Activated CD8-positive, alpha-beta memory T cell treated with anti-CD3 and anti-CD28 coated beads, Interleukin-2, amount 50 U/mL, for 24 hours (primary cell): ENCODE measurements around the gene SIN3B.
A peak's percentile ranks its signal among the peaks of the same experiment; 100 is the strongest.

Experiments used
- DNase-seq: peaks from one replicate; pipeline ENCODE4 v3.0.0-alpha.2; 2020; ENCODE audit errors: extremely low read depth

The SIN3B gene

DNA sequence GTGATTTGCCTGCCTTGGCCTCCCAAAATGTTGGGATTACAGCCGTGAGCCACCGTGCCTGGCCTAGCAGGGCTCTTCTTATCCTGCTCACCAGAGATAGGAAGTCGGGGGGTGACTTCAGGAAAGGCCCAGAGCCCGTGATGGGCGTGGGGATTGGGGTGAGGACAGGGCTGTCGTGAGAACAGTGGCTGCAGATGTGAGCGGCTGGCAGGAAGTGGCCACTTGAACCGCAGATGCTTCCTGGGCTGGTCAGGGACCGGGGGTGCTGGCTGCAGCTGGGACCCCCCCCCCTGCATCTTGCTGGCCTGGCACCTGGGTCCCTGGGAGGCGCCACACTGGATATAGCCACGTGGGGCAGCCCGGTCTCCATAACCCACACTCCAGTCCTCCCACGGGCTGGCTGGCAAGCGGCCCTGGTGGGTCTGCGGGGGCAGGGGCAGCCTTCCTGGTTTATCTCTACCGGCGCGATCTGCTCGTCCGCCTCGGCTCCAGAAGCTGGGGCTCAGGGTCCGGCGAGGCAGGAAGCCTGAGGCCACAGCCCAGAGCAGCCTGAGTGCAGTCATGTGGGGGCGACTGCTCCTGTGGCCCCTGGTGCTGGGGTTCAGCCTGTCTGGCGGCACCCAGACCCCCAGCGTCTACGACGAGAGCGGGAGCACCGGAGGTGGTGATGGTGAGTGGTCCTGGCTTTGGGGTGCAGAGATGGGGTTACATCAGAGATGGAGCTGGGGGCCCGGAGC is 59.6 kb downstream of the SIN3B start, which contains the start of gene F2RL3:
TSS of gene F2RL3 (plus strand) at position 371 of the 737 bp plus-strand sequence. CDS start at position 562, 191 bp downstream.
- DNase-seq = no peak

DNA sequence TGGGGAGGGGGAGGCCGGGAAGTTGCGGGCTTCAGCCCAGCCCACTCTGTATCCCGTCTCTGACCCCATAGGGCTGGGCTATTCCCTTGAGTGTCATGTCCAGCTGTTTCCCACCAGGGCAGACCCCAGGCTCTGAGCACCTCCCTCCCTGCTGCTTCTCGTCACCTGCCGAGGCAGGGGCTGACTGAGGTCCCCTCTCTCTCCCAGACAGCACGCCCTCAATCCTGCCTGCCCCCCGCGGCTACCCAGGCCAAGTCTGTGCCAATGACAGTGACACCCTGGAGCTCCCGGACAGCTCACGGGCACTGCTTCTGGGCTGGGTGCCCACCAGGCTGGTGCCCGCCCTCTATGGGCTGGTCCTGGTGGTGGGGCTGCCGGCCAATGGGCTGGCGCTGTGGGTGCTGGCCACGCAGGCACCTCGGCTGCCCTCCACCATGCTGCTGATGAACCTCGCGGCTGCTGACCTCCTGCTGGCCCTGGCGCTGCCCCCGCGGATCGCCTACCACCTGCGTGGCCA is 60.2 kb downstream of the SIN3B start:
- DNase-seq = no peak

DNA sequence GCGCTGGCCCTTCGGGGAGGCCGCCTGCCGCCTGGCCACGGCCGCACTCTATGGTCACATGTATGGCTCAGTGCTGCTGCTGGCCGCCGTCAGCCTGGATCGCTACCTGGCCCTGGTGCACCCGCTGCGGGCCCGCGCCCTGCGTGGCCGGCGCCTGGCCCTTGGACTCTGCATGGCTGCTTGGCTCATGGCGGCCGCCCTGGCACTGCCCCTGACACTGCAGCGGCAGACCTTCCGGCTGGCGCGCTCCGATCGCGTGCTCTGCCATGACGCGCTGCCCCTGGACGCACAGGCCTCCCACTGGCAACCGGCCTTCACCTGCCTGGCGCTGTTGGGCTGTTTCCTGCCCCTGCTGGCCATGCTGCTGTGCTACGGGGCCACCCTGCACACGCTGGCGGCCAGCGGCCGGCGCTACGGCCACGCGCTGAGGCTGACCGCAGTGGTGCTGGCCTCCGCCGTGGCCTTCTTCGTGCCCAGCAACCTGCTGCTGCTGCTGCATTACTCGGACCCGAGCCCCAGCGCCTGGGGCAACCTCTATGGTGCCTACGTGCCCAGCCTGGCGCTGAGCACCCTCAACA is 60.8 kb downstream of the SIN3B start:
- no peak for DNase-seq

DNA sequence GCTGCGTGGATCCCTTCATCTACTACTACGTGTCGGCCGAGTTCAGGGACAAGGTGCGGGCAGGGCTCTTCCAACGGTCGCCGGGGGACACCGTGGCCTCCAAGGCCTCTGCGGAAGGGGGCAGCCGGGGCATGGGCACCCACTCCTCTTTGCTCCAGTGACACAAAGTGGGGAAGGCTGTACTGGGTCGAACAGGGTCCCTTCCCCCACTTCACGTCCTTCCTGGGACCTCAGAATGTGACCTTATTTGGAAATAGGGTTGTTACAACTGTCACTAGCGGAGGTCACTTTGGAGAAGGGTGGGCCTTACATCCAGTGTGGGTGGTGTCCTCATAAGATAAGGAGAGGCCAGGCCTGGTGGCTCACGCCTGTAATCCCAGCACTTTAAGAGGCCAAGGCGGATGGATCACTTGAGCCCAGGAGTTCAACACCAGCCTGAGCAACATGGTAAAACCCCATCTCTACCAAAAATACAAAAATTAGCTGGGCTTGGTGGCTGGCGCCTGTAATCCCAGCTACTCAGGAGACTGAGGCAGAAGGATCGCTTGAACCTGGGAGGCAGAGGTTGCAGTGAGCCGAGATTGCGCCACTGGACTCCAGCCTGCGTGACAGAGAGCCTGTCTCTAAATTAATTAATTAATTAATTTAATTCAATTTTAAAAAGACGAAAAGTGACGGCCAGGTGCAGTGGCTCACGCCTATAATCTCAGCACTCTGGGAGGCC is 61.4 kb downstream of the SIN3B start:
- no peak for DNase-seq

DNA sequence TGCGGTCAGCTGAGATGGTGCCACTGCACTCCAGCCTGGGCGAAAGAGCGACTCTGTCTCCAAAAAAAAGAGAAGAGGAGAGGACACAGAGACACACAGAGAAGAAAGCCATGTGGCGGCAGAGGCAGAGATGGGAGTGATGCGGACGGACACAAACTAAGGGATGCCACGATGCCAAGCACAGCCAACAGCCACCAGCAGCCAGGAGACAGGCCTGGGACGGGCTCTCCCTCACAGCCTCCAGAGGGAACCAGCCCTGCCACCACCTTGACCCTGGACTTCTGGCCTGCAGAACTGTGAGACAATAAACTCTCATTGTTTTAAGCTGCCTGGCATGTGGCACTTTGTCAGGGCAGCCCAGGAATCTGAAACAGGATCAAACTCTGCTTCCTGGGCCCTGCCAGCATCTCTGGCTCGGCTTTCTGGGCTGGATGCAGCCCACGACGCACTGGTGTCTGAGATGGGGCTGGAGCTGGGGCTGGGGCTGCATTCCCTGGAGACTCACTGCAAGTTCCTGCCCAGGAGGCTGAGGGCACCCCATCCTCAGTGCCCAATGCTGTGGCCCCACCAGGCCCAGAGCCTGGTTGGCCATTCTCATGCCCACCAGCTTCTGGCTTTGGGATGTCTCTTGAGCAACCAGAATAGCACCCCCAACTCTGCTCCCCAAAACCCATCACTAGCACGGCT is 62.6 kb downstream of the SIN3B start:
- no peak for DNase-seq

DNA sequence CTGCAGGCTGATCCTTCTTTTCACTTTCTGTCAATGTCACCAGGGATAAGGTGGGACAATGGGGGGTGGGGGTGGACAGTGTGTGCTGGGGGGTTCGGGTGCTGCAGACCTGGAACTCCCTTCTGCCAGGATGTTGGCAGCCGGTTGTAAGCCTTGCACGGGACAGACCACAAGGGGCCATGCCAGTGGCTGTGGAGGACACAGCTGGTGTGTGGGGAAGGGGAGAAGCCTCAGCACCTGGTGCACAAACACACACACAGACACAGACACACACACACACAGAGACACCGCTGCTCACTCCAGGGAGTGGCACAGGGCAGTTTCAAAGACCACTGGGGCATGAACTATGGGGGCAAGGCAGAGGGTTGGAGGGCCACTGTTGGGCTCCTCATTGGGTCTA is 63.2 kb downstream of the SIN3B start:
- DNase-seq = no peak

DNA sequence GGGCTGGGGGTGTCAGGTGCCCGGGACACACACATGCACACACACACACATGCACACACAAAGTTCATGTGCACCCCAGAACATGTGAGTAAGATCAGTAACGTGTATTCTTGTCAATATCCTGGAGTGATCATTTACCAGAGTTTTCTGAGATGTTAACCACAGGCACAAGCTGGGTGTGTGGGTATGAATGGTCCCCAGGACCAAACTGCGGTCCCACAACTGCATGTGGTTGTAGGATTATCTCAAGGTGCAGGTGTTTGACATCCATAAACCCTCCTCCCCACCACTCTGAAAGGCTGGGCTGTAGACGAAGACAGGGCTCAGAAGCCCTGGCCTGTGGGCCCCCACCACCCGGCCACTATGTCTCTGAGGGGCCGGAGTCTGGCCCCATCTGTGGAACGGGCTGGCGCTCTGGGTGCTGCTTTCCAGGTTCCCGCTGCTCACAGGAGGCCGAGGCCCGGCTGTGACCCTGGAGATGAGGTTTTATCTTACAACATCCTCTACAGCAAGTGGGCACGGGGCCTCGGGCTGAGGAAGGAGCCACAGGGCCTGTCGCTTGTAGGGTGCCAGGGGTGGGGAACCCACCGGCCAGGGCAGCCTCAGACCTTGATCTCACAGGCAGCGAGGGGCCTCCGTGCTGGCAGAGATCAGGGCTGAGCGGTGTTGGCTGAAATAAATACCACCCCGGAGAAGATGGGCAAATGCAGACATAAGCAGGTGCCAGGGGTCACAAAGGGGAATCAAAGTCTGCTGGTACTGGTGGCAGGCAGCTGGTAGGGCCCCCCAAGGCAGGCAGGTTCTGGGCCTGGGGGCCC is 63.9 kb downstream of the SIN3B start:
- no peak for DNase-seq

DNA sequence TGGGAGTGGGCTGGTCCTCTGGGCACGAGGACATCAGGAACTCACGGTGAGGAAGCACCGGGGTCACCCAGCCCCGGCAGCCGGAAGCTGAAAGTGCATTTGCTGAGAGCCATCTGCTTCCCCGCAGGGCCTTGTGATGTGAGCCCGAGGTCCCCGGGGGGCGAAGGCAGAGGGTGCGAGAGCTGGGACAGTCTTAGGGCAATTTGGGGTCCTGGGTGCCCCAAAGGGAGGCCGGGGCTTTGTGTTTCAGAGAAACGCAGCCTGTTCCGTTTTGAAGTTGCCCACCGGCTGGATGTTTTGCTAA is 64.4 kb downstream of the SIN3B start:
- DNase-seq = no peak

DNA sequence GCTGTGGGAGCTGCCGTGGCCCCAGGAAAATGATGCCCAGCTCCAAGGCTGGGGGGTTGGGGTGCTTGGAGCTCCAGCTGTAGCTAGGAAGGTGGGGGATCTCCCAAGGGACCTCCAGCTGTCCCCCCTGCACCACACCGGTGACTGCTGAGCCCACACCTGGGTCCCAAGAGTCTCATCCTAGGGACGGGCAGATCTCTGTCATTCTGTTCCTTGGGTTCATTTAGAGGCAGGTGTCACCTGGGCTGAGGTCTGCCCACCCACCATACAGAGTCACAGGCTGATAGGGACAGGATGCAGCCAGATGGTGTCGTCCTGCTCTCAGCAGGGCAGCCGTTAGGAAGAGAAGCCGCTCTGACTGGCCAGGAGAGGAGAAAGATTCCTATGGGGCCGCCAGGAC is 64.9 kb downstream of the SIN3B start:
- no peak for DNase-seq

DNA sequence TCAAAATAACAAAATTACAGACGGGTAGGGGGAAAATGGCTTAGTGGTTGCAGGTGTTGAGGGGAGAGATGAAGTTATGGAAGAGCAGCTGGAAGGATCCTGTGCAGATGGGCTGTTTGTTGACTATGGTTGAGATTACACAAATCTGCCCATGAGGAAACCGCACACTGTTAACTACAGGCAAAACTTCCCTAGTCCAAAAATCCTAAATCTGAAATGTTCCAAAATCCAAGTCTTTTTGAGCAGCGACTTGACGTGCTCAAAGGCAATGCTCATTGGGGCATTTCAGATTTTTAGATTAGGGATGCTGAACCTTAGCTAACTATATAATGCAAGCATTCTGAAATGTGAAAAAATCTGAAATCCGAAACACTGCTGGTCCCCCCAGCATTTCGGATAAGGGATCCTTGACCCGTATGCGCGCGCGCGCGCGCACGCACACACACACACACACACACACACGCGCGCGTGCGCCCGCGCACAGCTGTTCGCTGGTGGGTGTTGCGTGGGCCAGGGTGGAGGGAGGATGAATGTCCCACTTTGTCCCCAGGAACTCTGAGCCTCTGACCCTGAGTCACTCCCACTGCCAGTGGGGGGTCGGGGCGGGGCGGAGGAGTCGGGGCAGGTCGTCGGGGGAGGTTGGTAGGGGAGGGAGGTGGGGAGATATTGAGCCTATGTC is 66.4 kb downstream of the SIN3B start:
- no peak for DNase-seq

DNA sequence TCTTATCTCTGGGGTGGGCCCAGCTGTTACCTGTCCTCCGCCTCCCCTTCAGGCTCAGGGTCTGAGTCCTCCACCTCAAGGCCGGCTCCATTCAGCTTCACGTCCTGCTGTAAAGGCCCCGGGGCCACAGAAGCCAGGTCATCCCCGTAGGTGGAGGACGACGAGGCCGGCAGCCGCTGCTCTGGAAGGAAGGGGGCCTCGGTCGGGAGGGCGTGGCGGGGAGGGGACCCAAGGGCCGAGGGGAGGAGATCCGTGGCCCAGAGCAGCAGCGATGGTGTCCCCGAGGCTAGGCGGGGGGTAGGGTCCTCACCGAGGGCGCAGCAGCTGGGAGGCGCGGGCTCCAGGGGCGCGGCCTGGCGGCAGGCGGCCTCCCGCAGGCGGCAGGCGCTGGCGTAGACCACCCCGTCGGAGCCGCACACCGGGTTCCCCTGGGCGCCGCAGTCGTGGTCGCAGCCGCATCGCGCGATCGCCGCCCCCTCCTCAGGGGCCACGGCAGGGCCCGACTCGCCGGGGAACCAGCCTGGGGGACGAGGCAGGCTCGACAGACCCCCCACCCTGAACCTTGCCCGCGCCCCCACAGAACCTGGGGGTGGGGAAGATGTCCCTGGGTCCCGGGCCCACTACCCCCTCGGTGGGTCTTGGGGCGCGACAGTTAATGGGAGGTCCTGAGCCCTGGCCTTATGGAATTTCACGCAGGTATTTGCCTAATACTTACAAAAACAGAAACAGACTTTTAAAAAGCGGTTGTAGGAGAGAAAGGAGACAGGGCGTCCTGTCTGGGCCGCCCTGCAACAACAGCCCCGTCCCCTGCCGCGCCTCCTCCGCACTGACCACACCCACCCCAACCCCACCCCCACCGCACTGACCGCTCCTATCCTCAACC is 67.2 kb downstream of the SIN3B start:
- DNase-seq = no peak

DNA sequence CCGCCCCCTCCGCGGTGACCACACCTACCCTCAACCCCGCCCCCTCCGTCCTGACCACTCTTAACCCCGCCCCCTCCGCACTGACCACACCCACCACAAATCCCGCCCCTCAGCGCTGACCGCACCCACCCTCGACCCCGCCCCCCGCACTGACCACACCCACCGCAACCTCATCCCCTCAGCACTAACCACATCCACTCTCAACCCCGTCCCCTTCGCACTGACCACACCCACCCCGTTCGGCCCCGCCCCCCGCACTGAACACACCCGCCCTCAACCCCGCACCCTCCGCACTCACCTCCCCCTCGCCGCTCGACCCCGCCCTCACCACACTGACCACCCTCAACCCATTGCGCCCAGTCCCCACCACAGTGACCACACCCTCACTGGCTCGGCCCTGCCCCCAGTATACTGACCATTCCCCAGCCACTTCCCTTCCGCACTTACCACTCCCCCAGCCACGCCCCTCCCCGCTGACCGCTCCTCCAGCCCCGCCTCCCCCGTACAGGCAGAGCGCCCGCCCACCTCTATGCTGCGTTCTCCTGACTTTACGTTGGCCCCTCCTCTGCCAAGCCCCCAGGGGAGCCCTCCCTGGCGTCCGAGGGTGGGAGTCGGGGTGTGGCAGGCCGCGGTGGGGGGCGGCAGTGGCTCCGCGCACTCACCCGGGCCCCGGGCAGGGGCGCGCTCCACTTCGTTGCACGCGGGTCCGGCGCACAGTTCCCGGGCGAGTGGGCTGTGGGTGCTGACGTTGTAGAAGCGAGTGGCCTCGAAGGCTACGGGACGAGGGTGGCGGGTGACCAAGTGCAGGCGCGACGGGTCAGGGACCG is 68.0 kb downstream of the SIN3B start:
- DNase-seq = peak; percentile 34

DNA sequence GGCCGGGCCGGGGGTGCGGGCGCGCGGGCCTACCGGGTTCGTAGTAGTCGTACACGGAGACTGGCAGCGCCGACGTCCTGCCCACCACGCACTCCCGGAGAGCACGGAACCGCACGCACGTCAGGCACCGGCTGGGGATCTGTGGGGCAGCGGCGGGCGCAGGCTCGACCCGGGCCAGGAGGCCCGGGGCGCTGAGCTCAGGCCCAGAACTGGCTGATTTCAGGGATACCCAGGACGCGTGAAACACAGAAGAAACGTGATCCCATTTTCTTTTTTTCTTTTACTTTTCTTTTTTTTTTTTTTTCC is 68.6 kb downstream of the SIN3B start:
- no peak for DNase-seq

DNA sequence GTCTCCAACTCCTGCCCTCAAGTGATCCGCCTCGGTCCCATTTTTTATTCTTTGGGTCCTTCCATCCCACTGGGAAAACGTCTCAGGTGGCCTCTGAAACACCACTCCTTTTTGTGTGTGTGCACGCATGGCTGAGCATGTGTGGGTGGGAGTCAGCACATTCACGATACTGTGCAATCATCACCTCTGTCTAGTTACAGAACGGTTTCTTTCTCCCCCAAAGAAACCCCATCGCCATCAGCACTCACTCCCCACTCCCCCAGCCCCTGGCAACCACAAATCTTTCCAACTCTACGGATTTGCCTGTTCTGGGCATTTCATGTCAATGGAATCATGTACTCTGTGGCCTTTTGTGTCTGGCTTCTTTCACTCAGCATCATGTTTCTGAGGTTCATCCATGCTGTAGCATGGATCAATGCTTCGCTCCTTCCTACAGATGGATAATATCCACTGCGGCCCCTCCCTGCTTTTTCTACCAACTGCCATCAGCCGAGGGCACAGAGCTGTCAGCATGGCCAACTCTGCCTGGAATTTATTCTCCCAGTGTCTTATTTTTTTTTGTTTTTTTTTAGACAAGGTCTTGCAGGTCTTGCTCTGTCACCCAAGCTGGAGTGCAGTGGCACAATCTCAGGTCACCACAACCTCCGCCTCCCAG is 69.3 kb downstream of the SIN3B start:
- no peak for DNase-seq

DNA sequence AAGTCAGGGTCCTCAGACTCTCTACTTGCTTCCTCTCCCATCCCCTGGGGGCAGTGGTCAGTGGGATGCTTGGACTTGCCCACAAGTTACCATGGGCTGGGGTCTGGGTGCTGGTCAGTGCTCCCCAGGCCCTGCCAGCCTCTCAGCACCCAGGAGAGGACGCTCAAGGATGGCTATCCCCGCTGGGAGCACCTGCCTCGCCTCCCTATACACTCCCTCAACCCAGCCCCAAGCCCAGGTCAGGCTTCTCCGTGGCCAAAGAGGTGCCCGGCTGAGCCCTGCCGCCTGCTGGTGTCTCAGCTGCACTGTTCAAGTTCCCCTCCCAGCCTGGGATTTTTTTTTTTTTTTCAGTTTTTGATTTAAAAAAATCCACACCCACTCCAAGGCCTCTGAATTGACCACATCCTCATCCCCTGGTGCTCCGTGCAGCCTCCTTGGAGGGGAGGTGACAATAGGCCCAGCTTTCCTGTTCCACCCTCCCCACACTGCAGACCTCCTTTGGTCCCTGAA is 70.4 kb downstream of the SIN3B start:
- no peak for DNase-seq

DNA sequence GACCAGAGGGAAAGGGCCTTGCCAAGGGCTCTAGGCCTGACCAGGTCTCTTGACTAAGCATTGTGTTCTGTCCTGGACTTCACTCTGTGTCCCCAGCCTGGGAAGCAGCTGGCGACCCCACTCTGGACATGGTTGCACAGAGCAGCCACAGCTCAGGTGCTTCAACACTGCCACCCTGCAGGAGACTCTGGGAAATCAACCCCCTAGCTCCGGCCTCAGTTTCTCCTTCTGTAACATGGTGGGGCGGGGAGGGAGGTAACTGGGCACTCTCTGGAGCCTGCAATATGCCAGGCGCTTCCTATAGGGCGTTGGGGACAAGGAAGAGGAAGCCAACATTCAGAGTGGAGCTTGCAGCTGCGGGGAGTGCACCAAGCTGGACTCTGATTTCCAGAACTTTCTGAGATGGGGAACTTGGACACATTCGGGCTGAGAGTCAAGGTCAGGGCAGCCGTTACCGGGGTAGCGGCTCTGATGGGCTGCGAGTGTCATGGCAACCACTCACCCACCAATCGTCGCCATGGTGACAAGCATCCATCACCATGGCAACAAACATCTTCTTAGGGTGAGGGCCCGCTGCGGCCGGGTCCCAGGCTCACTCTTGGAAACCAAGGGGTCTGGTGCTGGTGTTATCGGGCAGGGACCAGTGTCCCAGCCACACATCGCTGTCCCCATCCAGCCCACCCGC is 72.4 kb downstream of the SIN3B start:
- no peak for DNase-seq

DNA sequence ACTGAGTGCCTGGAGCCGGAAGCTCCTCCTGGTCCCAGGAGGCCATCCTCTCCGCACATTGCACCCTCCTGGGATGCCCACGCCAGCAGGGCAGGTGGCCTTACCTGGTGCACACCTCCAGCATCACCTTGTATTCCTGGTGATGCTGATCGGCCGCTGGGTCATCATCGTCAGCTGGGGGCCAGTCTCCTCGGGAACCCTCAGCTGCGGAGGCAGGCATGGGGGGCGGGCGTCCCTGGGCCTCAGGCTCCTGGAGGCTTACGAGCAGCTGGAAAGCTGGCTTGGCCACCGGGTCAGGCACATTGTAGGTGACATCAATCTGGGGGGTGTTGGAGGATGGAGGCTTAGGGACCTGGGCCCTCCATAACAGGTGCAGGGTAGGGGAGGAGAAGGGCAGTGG is 73.3 kb downstream of the SIN3B start:
- DNase-seq = no peak

DNA sequence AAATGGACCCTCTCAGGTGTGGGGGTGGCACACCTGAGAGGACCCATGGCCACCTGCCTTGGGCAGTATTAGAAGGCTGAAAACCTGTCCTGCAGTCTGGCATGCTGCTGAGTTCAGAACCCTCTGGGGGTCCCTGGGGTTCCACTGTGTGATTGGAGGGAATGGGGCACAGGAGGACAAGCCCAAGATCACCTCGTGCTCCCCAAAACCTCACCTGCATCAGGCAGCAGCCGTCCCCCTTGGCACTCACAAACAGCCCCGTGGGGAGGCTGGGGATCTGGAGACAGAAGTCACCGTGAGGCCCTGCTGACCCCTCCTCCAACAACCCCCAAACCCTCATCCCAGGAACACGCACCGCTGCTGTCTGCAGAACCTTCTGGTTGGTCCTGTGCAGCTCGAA is 74.1 kb downstream of the SIN3B start:
- no peak for DNase-seq
